GM12878 (cell line): ENCODE measurements around the gene OR6M1. TPM values are rescaled to one million over a fixed set of nuclear protein-coding genes. Genes with fewer than 3 reads are reported as not detected.

ENCODE experiments used
- ATAC-seq: fragments of 200-7000 bp; cut with Tn5 transposase; 3 replicates; pipeline ENCODE4 v1.9.1; 2020; ENCODE audit warnings: mild to moderate bottlenecking, moderate library complexity
- BruUV-seq: library from RNA; stranded (reverse); fragments of 400-500 nt; replicated peaks from 2 replicates; lab custom pipeline; 2021; lab: Mats Ljungman, UMichigan
- CTCF ChIA-PET: fragments of 300-600 bp; sonication (Branson Sonifier 250); formaldehyde crosslinking; extraction: SDS; loops from one replicate; lab custom pipeline; 2021; ENCODE audit warnings: inconsistent platforms; lab: Yijun Ruan, JAX
- POLR2A ChIA-PET: fragments of 350-600 bp; formaldehyde crosslinking; extraction: SDS; loops from one replicate; lab custom pipeline; 2021; ENCODE audit warnings: inconsistent platforms; lab: Charles Lee
- RAD21 ChIA-PET: fragments of 300-600 bp; sonication (Branson Sonifier 250); formaldehyde crosslinking; loops from one replicate; lab custom pipeline; 2023; ENCODE audit warnings: antibody characterized with exemption; ENCODE audit not compliant: unreplicated experiment; lab: Charles Lee
- SMC1A ChIA-PET: fragments of 300-600 bp; sonication (Branson Sonifier 250); formaldehyde crosslinking; loops from one replicate; lab custom pipeline; 2023; ENCODE audit not compliant: unreplicated experiment, uncharacterized antibody; lab: Charles Lee
- DNase-seq: peaks from one replicate; pipeline ENCODE4 v3.0.0-alpha.2; 2011; ENCODE audit warnings: low read depth, low spot score
- FAIRE-seq: peaks from 3 replicates; lab custom pipeline; 2011; peaks lifted over from hg19 to GRCh38; lab: Jason Lieb, UNC
- H2AFZ ChIP-seq: 2 replicates; pipeline ENCODE4 v1.6.0; 2011; ENCODE audit warnings: low read depth, low read length, control low read depth; ENCODE audit not compliant: control insufficient read depth
- H3K27ac ChIP-seq: 2 replicates; pipeline ENCODE4 v1.5.1; 2011; ENCODE audit warnings: control low read depth; ENCODE audit not compliant: control insufficient read depth, insufficient read depth
- H3K27me3 ChIP-seq, 2 experiments: replicated peaks in 1 of 2; 2 replicates each; pipeline versions ENCODE4 v1.6.0 to v1.6.1; 2011; ENCODE audit warnings: low read length in 1 of 2; ENCODE audit not compliant: control insufficient read depth in 2 of 2, insufficient read depth in 2 of 2
- H3K36me3 ChIP-seq, 2 experiments: 2 replicates each; pipeline ENCODE4 v1.5.1; 2011; ENCODE audit warnings: low read length in 1 of 2; ENCODE audit not compliant: control insufficient read depth in 2 of 2, insufficient read depth in 2 of 2
- H3K4me1 ChIP-seq: 2 replicates; pipeline ENCODE4 v1.6.1; 2011; ENCODE audit warnings: mild to moderate bottlenecking, low read length, moderate library complexity, mixed read lengths; ENCODE audit not compliant: control insufficient read depth, insufficient read depth
- H3K4me2 ChIP-seq: 2 replicates; pipeline ENCODE4 v1.6.0; 2011; ENCODE audit warnings: control low read depth; ENCODE audit not compliant: control insufficient read depth, insufficient read depth
- H3K4me3 ChIP-seq: fragments of 200-600 bp; sonication (generic); 2 replicates; pipeline ENCODE4 v1.5.1; 2016
- H3K79me2 ChIP-seq: 2 replicates; pipeline ENCODE4 v1.6.0; 2011; ENCODE audit warnings: low read length; ENCODE audit not compliant: control insufficient read depth, insufficient read depth
- H3K9ac ChIP-seq: 2 replicates; pipeline ENCODE4 v1.8.0; 2011; ENCODE audit warnings: low read length, control low read depth, mixed read lengths; ENCODE audit not compliant: control insufficient read depth, insufficient read depth
- H3K9me3 ChIP-seq: replicated peaks from 3 replicates; pipeline ENCODE4 v1.5.1; 2011; ENCODE audit warnings: mild to moderate bottlenecking, low read length; ENCODE audit not compliant: control insufficient read depth, insufficient read depth
- H4K20me1 ChIP-seq: 2 replicates; pipeline ENCODE4 v1.6.0; 2011; ENCODE audit not compliant: control insufficient read depth, insufficient read depth
- BHLHE40 ChIP-seq, 2 experiments: fragments of 450-650 bp in 1 of 2; IDR thresholded peaks; 2 replicates each; pipeline ENCODE4 v1.6.1; 2011 to 2017; ENCODE audit warnings: low read depth in 2 of 2, borderline replicate concordance in 1 of 2, improper control_type of control experiment in 1 of 2, low read length in 1 of 2, mild to moderate bottlenecking in 1 of 2
- EED ChIP-seq: sonication (generic); IDR thresholded peaks from 2 replicates; pipeline ENCODE4 v1.6.1; 2016; ENCODE audit warnings: antibody characterized with exemption, low read depth
- IRF4 ChIP-seq: IDR thresholded peaks from 2 replicates; pipeline ENCODE4 v1.6.1; 2011; ENCODE audit warnings: low read depth, low read length
- MXI1 ChIP-seq: fragments of 150-350 bp; IDR thresholded peaks from 2 replicates; pipeline ENCODE4 v1.6.1; 2011; ENCODE audit warnings: low read depth, mild to moderate bottlenecking, inconsistent platforms, low read length, improper control_type of control experiment
- MYC ChIP-seq: IDR thresholded peaks from 2 replicates; pipeline ENCODE4 v1.6.1; 2011; ENCODE audit warnings: mild to moderate bottlenecking, low read length, moderate library complexity, inconsistent platforms; ENCODE audit not compliant: insufficient read depth, insufficient replicate concordance, insufficient read length, severe bottlenecking
- NFYB ChIP-seq: IDR thresholded peaks from 2 replicates; pipeline ENCODE4 v1.6.1; 2011; ENCODE audit warnings: low read depth, mild to moderate bottlenecking, low read length, improper control_type of control experiment, moderate library complexity; ENCODE audit not compliant: insufficient read depth
- NR2C2 ChIP-seq: IDR thresholded peaks from 2 replicates; pipeline ENCODE4 v1.6.1; 2011; ENCODE audit warnings: borderline replicate concordance, low read depth; ENCODE audit not compliant: control insufficient read depth, insufficient read length
- NR2F1 ChIP-seq: fragments of 450-650 bp; conservative IDR thresholded peaks from 2 replicates; pipeline ENCODE4 v1.6.1; 2017; ENCODE audit warnings: mild to moderate bottlenecking
- NRF1 ChIP-seq: conservative IDR thresholded peaks from 2 replicates; pipeline ENCODE4 v1.6.1; 2011; ENCODE audit warnings: mild to moderate bottlenecking, low read depth, low read length, improper control_type of control experiment
- PML ChIP-seq: IDR thresholded peaks from 2 replicates; pipeline ENCODE4 v1.6.1; 2012; ENCODE audit warnings: low read length, inconsistent platforms
- RUNX3 ChIP-seq: IDR thresholded peaks from 2 replicates; pipeline ENCODE4 v1.6.1; 2012; ENCODE audit warnings: low read length, inconsistent platforms
- SUPT20H ChIP-seq: IDR thresholded peaks from 2 replicates; pipeline ENCODE4 v1.6.1; 2011; ENCODE audit warnings: low read depth, mild to moderate bottlenecking, low read length, moderate library complexity, borderline replicate concordance; ENCODE audit not compliant: control insufficient read depth
- ZNF207 ChIP-seq: fragments of 450-650 bp; IDR thresholded peaks from 2 replicates; pipeline ENCODE4 v1.6.1; 2014; ENCODE audit warnings: antibody characterized with exemption, mild to moderate bottlenecking, borderline replicate concordance
- in situ Hi-C: fragments of 300-500 bp; cut with MboI; formaldehyde crosslinking; loops from 9 replicates; pipeline ENCODE4 v1.14.3; 2018; ENCODE audit warnings: mixed read lengths
- intact Hi-C: fragments of 100-400 bp; cut with micrococcal nuclease; formaldehyde crosslinking; loops from one replicate; pipeline ENCODE4 v1.14.2; 2022; ENCODE audit not compliant: unreplicated experiment
- polyA plus RNA-seq, 11 experiments: library from polyadenylated mRNA; depleted of rRNA in 4 of 11; unstranded in 6 of 11; stranded (reverse) in 5 of 11; fragments of >200 nt; fragmentation: Nextera tagmentation in 4 of 11; fragmentation: Illumina TruSeq in 1 of 11; extraction: Ambion mirVana in 4 of 11; extraction: Trizol in 1 of 11; gene quantifications; 1 replicate in 1 of 11; 2 replicates in 10 of 11; pipeline versions ENCODE4 v1.2.1 to v1.2.3, GENCODE V29; 2011 to 2016; ENCODE audit warnings: inconsistent platforms in 2 of 11, missing spikeins in 2 of 11, low read depth in 1 of 11
- total RNA-seq, 4 experiments: library from RNA; depleted of rRNA in 3 of 4; stranded (reverse); fragments of >200 nt in 3 of 4; fragmentation: Illumina TruSeq in 1 of 4; extraction: Trizol in 1 of 4; gene quantifications; 2 replicates each; pipeline versions ENCODE4 v1.2.1 to v1.2.3, GENCODE V29; 2013 to 2021
- TF ChIP-seq, protein P1 (sequence below): IDR thresholded peaks from 2 replicates; pipeline ENCODE4 v1.6.1; 2011; ENCODE audit warnings: low read depth, low read length, improper control_type of control experiment, borderline replicate concordance
- TF ChIP-seq, protein P2 (sequence below): IDR thresholded peaks from 2 replicates; pipeline ENCODE4 v1.6.1; 2012; ENCODE audit warnings: low read depth, low read length, improper control_type of control experiment
- TF ChIP-seq, protein P3 (sequence below): IDR thresholded peaks from 2 replicates; pipeline ENCODE4 v1.6.1; 2012; ENCODE audit warnings: low read depth, low read length, improper control_type of control experiment

Gene OR6M1
- total and polyA plus RNA-seq, 10 of the 15 experiments (the other 5 are each of a cell fraction or from before 2014, with no cell fraction given), result not detected

DNA sequence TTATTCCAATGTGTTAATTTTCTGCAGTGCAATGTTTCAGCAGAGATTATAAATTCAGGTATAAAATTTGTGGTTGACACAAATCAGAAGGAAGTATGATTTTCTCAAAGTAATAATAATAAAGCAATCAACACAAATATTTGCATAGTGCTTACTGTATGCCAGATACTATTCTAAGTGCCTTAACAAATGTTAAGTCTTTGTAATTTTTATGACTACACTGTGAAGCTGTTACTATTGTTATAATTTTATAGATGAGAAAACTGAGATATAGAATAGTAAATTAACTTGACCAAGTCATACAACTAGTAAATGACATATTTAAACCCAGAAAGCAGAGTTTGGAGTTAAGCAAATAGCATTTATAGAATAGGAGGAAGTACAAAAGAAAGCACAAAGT is 35.4 kb downstream of the OR6M1 start:
- POLR2A ChIA-PET, result no interaction called here
- H3K9ac ChIP-seq, result no peak overlapping the region
- no peak overlapping the region for H2AFZ ChIP-seq
- intact Hi-C loops, result no loop called here
- RAD21 ChIA-PET, result no interaction called here
- no peaks in the 10 kb centered on the region for H3K27me3 ChIP-seq
- H3K9me3 ChIP-seq, result no peaks in the 10 kb centered on the region; the same call in 2 of the 3 replicates
- H3K36me3 ChIP-seq, result no peaks in the 10 kb centered on the region
- H3K27ac ChIP-seq, result no peak overlapping the region
- no peak for FAIRE-seq
- no peaks in the 10 kb centered on the region for H3K79me2 ChIP-seq
- no peaks in the 10 kb centered on the region for H3K4me1 ChIP-seq
- H3K4me3 ChIP-seq, result no peak overlapping the region
- CTCF ChIA-PET, result no interaction called here
- H4K20me1 ChIP-seq, result no peaks in the 10 kb centered on the region
- TF ChIP-seq NRF1 (no peak), MYC (no peak), RUNX3 (no peak), NFYB (no peak), SUPT20H (no peak), ZNF207 (no peak), NR2F1 (no peak), BHLHE40 (IDR thresholded peaks at IDR 0.05; ENCODE audit: borderline replicate concordance in 1 of 2, low read depth in 2 of 2, low read length in 1 of 2) (no peak), MXI1 (no peak), PML (no peak), EED (no peak), IRF4 (no peak), NR2C2 (no peak)
- TF ChIP-seq, protein P1, sequence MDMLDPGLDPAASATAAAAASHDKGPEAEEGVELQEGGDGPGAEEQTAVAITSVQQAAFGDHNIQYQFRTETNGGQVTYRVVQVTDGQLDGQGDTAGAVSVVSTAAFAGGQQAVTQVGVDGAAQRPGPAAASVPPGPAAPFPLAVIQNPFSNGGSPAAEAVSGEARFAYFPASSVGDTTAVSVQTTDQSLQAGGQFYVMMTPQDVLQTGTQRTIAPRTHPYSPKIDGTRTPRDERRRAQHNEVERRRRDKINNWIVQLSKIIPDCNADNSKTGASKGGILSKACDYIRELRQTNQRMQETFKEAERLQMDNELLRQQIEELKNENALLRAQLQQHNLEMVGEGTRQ, result no peak
- TF ChIP-seq, protein P2, sequence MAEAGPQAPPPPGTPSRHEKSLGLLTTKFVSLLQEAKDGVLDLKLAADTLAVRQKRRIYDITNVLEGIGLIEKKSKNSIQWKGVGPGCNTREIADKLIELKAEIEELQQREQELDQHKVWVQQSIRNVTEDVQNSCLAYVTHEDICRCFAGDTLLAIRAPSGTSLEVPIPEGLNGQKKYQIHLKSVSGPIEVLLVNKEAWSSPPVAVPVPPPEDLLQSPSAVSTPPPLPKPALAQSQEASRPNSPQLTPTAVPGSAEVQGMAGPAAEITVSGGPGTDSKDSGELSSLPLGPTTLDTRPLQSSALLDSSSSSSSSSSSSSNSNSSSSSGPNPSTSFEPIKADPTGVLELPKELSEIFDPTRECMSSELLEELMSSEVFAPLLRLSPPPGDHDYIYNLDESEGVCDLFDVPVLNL, result no peak
- TF ChIP-seq, protein P3, sequence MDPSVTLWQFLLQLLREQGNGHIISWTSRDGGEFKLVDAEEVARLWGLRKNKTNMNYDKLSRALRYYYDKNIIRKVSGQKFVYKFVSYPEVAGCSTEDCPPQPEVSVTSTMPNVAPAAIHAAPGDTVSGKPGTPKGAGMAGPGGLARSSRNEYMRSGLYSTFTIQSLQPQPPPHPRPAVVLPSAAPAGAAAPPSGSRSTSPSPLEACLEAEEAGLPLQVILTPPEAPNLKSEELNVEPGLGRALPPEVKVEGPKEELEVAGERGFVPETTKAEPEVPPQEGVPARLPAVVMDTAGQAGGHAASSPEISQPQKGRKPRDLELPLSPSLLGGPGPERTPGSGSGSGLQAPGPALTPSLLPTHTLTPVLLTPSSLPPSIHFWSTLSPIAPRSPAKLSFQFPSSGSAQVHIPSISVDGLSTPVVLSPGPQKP, result no peak
- no peak overlapping the region for H3K4me2 ChIP-seq
- SMC1A ChIA-PET, result no interaction called here
- DNase-seq, result no peak
- no TSS peak for BruUV-seq
- ATAC-seq, result no peak
- in situ Hi-C loops, result no loop called here
